Hepatocyte (in vitro differentiated cells): ENCODE results near the gene PLSCR2.

Experiments used
- CTCF ChIP-seq: fragments of 200-600 bp; sonication (generic); IDR thresholded peaks from 2 replicates; pipeline ENCODE4 v1.5.1; 2016; ENCODE audit warnings: antibody characterized with exemption, mild to moderate bottlenecking; ENCODE audit not compliant: poor library complexity
- EZH2 ChIP-seq: fragments of 200-600 bp; sonication (generic); IDR thresholded peaks from 2 replicates; pipeline ENCODE4 v1.6.1; 2016; ENCODE audit warnings: antibody characterized with exemption, mild to moderate bottlenecking, borderline replicate concordance
- EZH2phosphoT487 ChIP-seq: fragments of 200-600 bp; sonication (generic); IDR thresholded peaks from one replicate; pipeline ENCODE4 v1.6.1; 2018; ENCODE audit warnings: antibody characterized with exemption, mild to moderate bottlenecking, low read depth, moderate library complexity; ENCODE audit not compliant: unreplicated experiment, severe bottlenecking

GRCh38 chr3:146449613-146450012 is 19.7 kb downstream of the PLSCR2 start:
- TF ChIP-seq CTCF (no peak), EZH2 (no peak), EZH2phosphoT487 (no peak)
